GM10847 (cell line): ENCODE data around the gene GJB4.

Experiments
- POLR2A ChIP-seq: IDR thresholded peaks from 2 replicates; pipeline ENCODE4 v1.6.1; 2011; ENCODE audit not compliant: insufficient read length; ENCODE audit errors: extremely low read depth

Gene GJB4

DNA sequence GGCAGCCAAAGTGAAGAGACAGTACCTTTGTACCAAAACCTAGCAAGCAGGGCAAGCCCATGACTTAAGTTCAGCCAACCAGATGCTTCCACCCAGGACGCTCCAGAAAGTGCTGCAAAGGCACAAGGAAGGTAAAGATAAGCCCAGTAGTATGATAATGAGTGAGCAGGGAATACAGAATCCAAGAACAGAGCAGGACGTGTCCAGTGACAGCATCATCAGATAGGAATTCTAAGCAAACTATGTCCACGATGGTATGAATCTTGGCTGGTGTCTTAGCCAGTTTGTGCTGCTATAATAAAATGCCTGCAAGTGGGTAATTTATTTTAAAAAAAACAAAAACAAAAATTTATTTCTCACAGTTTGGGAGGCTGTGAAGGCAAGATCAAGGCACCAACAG, 46.9 kb downstream of the GJB4 start:
- TF ChIP-seq POLR2A = no peak

GRCh38 chr1:34808051-34808810, 48.7 kb downstream of the GJB4 start:
- TF ChIP-seq POLR2A = no peak
